BLaER1 treated with 17β-estradiol and CSF1 and Interleukin-3, amounts not matched to agents 10 nM and 100 nM (cell line): Measurements from ENCODE around the gene RAB11FIP3.
A peak's percentile ranks its signal among the peaks of the same experiment; 100 is the strongest.
"Not testable (repeated sequence)": the region's sequence is repeated elsewhere in the genome, so short reads cannot be mapped to it uniquely, and the experiment has no call there.

Experiments used
- H3K27ac ChIP-seq, 11 experiments: shearing (Covaris generic); formaldehyde crosslinking; 2 replicates each; pipeline ENCODE4 v1.8.1; 2022
- H3K27me3 ChIP-seq, 11 experiments: shearing (Covaris generic); formaldehyde crosslinking; 2 replicates each; pipeline ENCODE4 v1.8.1; 2022
- H3K36me3 ChIP-seq, 11 experiments: shearing (Covaris generic); formaldehyde crosslinking; 2 replicates each; pipeline ENCODE4 v1.8.1; 2022
- H3K4me1 ChIP-seq, 10 experiments: shearing (Covaris generic); formaldehyde crosslinking; 2 replicates each; pipeline ENCODE4 v1.8.1; 2022
- H3K4me2 ChIP-seq, 11 experiments: shearing (Covaris generic); formaldehyde crosslinking; 2 replicates each; pipeline ENCODE4 v1.8.1; 2022
- H3K4me3 ChIP-seq, 10 experiments: shearing (Covaris generic); formaldehyde crosslinking; 2 replicates each; pipeline ENCODE4 v1.8.1; 2022
- H3K9ac ChIP-seq, 11 experiments: shearing (Covaris generic); formaldehyde crosslinking; 2 replicates each; pipeline ENCODE4 v1.8.1; 2022
- H3K9me3 ChIP-seq, 11 experiments: shearing (Covaris generic); formaldehyde crosslinking; replicated peaks in 1 of 11; 2 replicates each; pipeline ENCODE4 v1.8.1; 2022
- H4K20me1 ChIP-seq, 11 experiments: shearing (Covaris generic); formaldehyde crosslinking; 2 replicates each; pipeline ENCODE4 v1.8.1; 2022
- Cebpa-rat ChIP-seq, 11 experiments: shearing (Covaris generic); IDR thresholded peaks; 2 replicates each; pipeline ENCODE4 v1.8.1; 2022

RAB11FIP3 gene

DNA sequence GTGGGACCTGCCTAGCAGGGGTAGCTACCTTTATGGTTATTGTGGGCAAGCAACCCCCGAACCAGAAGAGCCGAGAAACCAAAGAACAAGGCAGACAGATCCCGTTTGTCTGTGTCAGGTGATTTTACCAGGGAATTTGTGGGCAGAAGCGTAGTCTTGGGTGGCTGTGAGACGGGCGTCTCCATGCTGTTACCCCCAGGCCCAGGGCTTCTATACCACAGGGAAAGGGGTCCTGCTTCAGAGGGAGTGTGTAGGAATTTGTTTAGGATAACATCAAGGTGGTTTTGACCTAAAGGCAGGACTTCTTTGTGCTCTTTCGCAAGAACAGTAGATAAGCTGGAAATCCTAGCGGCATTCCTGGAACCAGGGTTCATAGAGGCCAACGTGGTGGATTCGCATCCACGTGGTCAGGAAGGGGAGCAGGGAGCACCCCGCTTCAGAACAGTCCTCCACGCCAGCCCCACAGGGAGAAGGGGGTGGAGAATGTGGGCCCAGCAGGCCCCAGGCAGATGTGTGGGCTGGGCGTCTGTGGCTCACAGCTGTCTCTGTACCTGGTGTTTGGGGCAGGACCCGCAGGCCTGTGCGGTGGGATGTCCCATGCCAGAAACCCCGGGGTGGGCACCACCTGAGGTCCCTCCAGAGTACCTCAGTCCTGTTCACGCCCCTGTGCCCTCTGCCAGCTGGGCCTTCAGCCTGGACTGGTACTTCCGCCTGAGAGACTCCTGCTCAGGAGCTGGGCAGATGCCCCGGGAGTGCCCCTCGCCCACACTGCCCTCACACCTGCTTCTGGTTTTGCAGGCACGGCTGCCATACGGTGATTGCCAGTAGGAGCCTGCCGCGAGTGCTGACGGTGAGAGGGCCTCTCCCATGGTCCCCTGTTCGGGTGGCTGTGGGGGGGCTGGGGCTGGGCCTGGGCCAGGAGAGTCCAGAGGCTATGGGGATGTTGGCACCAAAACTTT is 19.6 kb upstream of the RAB11FIP3 start:
- H3K27me3 ChIP-seq = no peaks in the 10 kb centered on the region; a peak in 1 of 22 replicates
- H3K4me1 ChIP-seq = peaks cover 18 to 58% (median 50%) of the 10 kb centered on the region in 10 experiments
- TF ChIP-seq Cebpa-rat (IDR thresholded peaks at IDR 0.05) = no peak
- H3K4me3 ChIP-seq = no peak overlapping the region
- H4K20me1 ChIP-seq = no peaks in the 10 kb centered on the region
- H3K36me3 ChIP-seq = peaks cover 0 to 5% (median 0%) of the 10 kb centered on the region in 11 experiments; a peak in 2 of 22 replicates
- peak overlapping the region; percentile 17 to 74 (median 59); a peak in 18 of 22 replicates for H3K4me2 ChIP-seq
- no peaks in the 10 kb centered on the region for H3K9me3 ChIP-seq
- no peak overlapping the region; a peak in 1 of 22 replicates for H3K27ac ChIP-seq
- peak overlapping the region in 10 of 11 experiments; percentile 14 to 56 (median 44); a peak in 10 of 22 replicates for H3K9ac ChIP-seq

- no peak overlapping the region for H3K27ac ChIP-seq
- H3K9me3 ChIP-seq = no peaks in the 10 kb centered on the region
- no peak overlapping the region for H3K9ac ChIP-seq
- H3K36me3 ChIP-seq = peaks cover 0 to 9% (median 0%) of the 10 kb centered on the region in 11 experiments; a peak in 4 of 22 replicates
- peaks cover 0 to 3% (median 0%) of the 10 kb centered on the region in 11 experiments; a peak in 1 of 22 replicates for H3K27me3 ChIP-seq
- H3K4me1 ChIP-seq = peaks cover 17 to 68% (median 61%) of the 10 kb centered on the region in 10 experiments
- H4K20me1 ChIP-seq = no peaks in the 10 kb centered on the region
- no peak for TF ChIP-seq Cebpa-rat (IDR thresholded peaks at IDR 0.05)
- no peak overlapping the region for H3K4me3 ChIP-seq
- no peak overlapping the region for H3K4me2 ChIP-seq
Observed at GRCh38 chr16:407253-407652, 18.2 kb upstream of the RAB11FIP3 start.

GRCh38 chr16:410516-411178 is 14.8 kb upstream of the RAB11FIP3 start:
- peak overlapping the region in 8 of 11 experiments; percentile 32 to 74 (median 59); a peak in 15 of 22 replicates for H3K27ac ChIP-seq
- H4K20me1 ChIP-seq = no peaks in the 10 kb centered on the region
- H3K27me3 ChIP-seq = peaks cover 0 to 3% (median 0%) of the 10 kb centered on the region in 11 experiments; a peak in 1 of 22 replicates
- no peak for TF ChIP-seq Cebpa-rat (IDR thresholded peaks at IDR 0.05)
- H3K4me3 ChIP-seq = no peak overlapping the region
- peak overlapping the region in 8 of 11 experiments; percentile 23 to 65 (median 48); a peak in 11 of 22 replicates for H3K9ac ChIP-seq
- H3K36me3 ChIP-seq = peaks cover 0 to 9% (median 0%) of the 10 kb centered on the region in 11 experiments; a peak in 4 of 22 replicates
- no peaks in the 10 kb centered on the region for H3K9me3 ChIP-seq
- H3K4me1 ChIP-seq = peaks cover 11 to 54% (median 46%) of the 10 kb centered on the region in 10 experiments
- peak overlapping the region in 10 of 11 experiments; percentile 33 to 88 (median 68); a peak in 18 of 22 replicates for H3K4me2 ChIP-seq

GRCh38 chr16:411576-412265 is 13.7 kb upstream of the RAB11FIP3 start:
- Histone ChIP-seq H4K20me1 (no peaks in the 10 kb centered on the region), H3K4me1 (peaks cover 11 to 47% (median 37%) of the 10 kb centered on the region in 10 experiments), H3K9me3 (no peaks in the 10 kb centered on the region), H3K36me3 (peaks cover 0 to 9% (median 0%) of the 10 kb centered on the region in 11 experiments; a peak in 4 of 22 replicates), H3K9ac (peak overlapping the region in 3 of 11 experiments; percentile 62 to 65 (median 65); a peak in 6 of 22 replicates), H3K4me2 (peak overlapping the region in 10 of 11 experiments; percentile 3 to 88 (median 68); a peak in 19 of 22 replicates), H3K4me3 (no peak overlapping the region), H3K27ac (peak overlapping the region in 2 of 11 experiments; percentile 73 to 74; a peak in 3 of 22 replicates), H3K27me3 (peaks cover 0 to 3% (median 0%) of the 10 kb centered on the region in 11 experiments; a peak in 1 of 22 replicates)
- no peak for TF ChIP-seq Cebpa-rat (IDR thresholded peaks at IDR 0.05)

DNA sequence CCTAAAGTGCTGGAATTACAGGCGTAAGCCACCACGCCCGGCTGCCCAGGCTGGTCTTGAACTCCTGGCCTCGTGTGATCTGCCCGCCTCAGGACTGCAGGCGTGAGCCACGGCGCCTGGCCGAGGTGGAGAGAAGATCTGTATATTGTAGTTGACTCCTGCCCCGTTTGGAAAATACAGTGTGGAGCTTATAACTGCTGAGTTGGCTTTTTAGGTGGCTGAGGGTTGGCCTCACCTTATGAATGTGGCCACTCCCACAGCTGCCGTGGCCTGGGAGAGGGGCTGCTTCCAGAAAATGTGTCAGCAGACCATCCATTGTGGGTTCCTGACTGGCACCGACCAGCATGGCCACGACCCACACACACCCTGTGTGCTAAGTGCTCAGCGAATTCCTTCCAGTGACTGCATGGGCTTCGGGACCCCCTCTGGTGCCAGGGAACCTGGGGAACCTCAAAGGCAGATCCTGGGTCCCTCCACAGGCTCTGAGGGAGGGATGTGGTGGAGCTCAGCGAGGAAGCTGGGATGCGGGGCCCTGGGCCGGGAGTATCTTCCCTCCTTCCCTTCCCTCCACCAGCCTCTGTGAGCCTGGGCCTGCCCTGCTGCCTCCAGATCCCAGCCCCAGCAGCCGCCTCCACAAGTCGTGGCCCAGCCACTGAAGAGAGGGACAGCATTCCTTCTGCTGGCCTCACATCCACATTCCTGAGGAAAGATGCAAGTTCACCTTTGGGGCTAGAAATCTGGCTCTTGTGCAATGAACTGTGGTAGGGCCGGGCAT is 10.9 kb upstream of the RAB11FIP3 start:
- no peak overlapping the region for H3K9ac ChIP-seq
- no peak overlapping the region for H3K27ac ChIP-seq
- TF ChIP-seq Cebpa-rat (IDR thresholded peaks at IDR 0.05) = no peak
- no peaks in the 10 kb centered on the region for H3K9me3 ChIP-seq
- peaks cover 0 to 5% (median 0%) of the 10 kb centered on the region in 11 experiments; a peak in 2 of 22 replicates for H3K36me3 ChIP-seq
- no peak overlapping the region for H3K4me2 ChIP-seq
- H3K4me3 ChIP-seq = no peak overlapping the region
- H3K4me1 ChIP-seq = peaks cover 6 to 34% (median 27%) of the 10 kb centered on the region in 10 experiments
- H4K20me1 ChIP-seq = no peaks in the 10 kb centered on the region
- peaks cover 0 to 3% (median 0%) of the 10 kb centered on the region in 11 experiments; a peak in 1 of 22 replicates for H3K27me3 ChIP-seq

DNA sequence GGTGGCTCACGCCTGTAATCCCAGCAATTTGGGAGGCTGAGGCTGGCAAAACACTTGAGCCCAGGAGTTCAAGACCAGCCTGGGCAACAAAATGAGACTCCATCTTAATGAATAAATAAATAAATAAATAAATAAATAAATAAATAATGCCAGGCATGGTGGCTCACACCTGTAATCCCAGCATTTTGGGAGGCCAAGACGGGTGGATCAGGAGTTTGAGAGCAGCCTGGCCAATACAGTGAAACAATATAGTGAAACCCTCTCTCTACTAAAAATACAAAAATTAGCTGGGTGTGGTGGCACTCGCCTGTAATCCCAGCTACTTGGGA is 10.3 kb upstream of the RAB11FIP3 start:
- H3K36me3 ChIP-seq, H3K9ac ChIP-seq, H3K4me3 ChIP-seq, H3K4me2 ChIP-seq, H3K27me3 ChIP-seq, H3K27ac ChIP-seq, H4K20me1 ChIP-seq, H3K9me3 ChIP-seq: not testable (repeated sequence)
- H3K4me1 ChIP-seq = peaks cover under 1 to 28% (median 21%) of the 10 kb centered on the region in 10 experiments; a peak in 18 of 20 replicates

- peaks cover 12 to 22% (median 17%) of the 10 kb centered on the region in 10 experiments for H3K4me1 ChIP-seq
Observed at GRCh38 chr16:422179-422578, 3.3 kb upstream of the RAB11FIP3 start.

More at GRCh38 chr16:422179-422578, 3.3 kb upstream of the RAB11FIP3 start:
- H3K9ac ChIP-seq, H3K4me2 ChIP-seq, H3K27ac ChIP-seq, H3K36me3 ChIP-seq, H3K9me3 ChIP-seq, H3K4me3 ChIP-seq: not testable (repeated sequence)
- peaks cover under 1 to 21% (median 13%) of the 10 kb centered on the region in 11 experiments; a peak in 20 of 22 replicates for H4K20me1 ChIP-seq
- H3K27me3 ChIP-seq = peaks cover 15 to 25% (median 21%) of the 10 kb centered on the region in 11 experiments
